GM18873 (cell line): ENCODE data around the gene ABCA8.
"Not testable (repeated sequence)": the region's sequence is repeated elsewhere in the genome, so short reads cannot be mapped to it uniquely, and the experiment has no call there.

Experiments used
- ATAC-seq: cut with Tn5 transposase; IDR thresholded peaks from one replicate; pipeline ENCODE4 v1.9.1; 2021; ENCODE audit warnings: mild to moderate bottlenecking, moderate library complexity, moderate number of reproducible peaks; ENCODE audit not compliant: unreplicated experiment, low FRiP score

ABCA8 gene

DNA sequence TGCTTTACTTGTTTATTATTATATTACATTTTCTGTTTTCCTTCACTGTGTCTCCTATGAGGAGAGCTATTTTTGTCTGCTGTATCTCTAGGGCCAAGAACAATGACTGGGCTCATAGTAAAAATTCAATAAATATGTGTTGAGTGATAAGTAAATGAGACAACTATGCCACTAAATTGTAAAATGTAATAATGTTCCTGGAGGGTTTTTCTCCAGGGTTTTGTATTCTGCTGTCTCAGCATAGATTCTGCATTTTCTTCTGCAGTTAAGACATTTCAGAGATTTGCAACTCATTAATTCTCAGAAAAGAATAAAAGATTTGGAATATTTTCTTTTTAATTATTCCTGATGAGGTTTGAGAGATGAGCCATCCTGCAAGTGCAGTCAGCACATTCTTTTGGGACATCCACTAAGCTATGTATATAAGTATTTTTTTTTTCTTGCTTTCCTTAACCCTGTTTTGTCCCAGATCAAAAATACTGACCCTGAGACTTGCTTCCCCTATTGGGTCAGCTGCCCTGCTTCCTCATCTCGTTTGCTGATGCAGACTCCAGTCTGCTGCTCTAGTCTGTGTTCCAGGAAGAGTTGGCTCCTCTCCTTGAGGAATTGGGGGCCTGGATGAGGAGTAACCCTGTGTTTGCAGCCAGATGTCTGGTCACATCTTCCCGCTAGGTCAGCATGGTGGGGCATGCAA is 122.9 kb downstream of the ABCA8 start:
- no peak for ATAC-seq

DNA sequence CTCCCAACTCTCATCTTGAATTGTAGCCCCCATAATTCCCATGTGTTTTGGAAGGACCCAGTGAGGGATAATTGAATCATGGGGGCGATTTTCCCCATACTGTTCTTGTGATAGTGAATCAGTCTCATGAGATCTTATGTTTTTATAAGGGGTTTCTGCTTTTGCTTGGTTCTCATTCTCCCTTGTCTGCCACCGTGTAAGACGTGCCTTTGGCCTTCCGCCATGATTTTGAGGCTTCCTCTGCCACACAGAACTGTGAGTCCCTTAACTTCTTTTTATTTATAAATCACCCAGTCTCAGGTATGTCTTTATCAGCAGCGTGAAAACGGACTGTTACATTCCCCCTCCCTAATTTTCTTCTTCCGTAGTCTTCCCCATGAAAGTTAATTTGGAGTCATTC is 124.0 kb downstream of the ABCA8 start:
- ATAC-seq = no peak

DNA sequence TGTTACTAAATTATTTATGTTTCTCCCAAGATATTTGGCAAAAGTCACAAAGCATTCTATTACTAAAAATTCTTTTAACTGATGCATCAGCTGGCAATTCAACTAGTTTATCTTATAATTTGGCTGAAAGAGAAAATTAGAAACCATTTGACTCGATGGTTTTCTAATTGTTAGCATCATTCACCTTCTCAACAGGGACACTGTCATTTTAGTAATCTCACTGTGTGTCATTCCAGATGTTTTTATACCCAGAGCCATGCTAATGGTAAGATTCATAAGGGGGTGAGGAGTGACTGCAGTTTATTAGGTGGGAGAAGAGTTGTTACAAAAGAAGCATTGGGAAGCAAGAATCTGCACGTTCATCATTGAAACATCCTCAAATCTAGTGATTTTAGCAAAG is 124.9 kb downstream of the ABCA8 start:
- ATAC-seq = no peak

DNA sequence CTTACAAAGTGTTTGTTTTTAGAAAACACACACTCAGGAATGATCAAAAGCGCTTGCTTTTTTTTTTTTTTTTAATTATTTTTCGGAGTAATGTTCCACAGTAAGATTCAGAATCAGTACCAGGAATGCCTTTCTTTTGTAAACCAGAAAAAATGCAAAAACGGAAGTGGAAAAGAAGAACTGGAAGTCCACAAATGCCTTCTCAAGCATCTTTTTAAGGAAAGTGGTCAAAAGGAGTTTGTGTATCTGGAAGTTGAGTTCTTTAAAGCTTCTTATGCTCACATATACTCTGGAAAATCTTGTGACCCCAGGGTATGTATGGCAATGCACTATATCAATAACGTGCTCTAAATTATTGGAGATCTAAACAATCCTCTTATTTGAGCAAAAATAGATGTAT is 126.0 kb downstream of the ABCA8 start:
- ATAC-seq = no peak

DNA sequence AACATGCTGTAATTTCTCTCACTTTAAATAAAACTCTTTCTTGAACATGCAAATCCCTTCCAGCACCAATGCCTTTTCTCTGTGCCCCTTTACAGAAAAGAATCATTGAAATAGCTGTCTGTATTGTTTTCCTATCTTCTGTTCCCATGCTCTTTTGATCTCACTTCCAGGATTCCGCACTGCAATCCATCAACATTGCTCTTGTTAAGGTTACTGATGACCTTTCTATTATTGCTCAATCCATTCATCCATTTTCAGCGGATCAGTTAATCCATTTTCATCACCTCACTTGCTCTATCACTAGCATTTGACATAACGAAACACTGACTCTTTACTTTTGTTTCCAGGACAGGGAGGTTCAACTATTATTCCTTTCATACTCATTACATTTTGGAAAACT is 130.5 kb downstream of the ABCA8 start:
- no peak for ATAC-seq

DNA sequence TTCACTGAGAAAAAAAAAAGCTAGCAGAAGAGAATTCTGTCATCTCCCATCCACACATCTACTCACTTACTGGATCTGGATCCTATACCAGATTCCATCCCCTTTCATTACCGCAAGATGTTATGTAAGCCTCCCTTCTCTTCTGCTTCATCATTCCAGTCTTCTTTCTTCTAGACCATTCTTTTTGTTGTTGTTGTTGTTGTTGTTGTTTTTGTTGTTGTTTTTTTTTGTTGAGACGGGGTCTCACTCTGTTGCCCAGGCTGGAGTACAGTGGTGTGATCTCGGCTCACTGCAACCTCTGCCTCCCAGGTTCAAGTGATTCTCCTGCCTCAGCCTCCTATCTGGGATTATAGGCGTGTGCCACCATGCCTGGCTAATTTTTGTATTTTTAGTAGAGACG is 131.0 kb downstream of the ABCA8 start:
- not testable (repeated sequence) for ATAC-seq

DNA sequence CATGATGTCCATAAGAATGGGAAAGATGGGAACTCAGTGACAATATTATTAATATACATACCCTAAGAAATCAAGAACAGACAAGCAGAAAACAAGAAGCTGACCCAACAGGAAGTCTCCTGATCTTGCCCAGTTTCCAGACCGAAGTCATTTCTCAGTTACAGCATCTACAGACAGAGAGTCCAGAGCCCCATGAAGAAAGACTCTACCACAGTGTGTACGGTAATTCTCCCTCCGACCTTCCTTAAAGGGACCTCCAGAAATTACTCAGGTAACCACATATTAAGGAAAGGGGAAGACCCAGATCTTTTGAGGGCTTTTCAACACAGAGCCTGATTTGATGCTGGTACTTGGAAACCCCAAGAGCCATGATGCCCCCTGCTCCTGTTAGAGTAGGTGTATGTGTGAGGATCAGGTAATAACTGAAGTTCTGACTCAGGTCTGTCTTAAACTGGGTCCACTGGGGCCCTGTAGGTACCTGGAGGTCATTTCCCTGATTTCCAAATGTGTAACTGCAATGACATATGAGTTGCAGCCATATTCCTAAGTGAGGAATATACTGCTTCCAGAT is 132.4 kb downstream of the ABCA8 start:
- no peak for ATAC-seq

DNA sequence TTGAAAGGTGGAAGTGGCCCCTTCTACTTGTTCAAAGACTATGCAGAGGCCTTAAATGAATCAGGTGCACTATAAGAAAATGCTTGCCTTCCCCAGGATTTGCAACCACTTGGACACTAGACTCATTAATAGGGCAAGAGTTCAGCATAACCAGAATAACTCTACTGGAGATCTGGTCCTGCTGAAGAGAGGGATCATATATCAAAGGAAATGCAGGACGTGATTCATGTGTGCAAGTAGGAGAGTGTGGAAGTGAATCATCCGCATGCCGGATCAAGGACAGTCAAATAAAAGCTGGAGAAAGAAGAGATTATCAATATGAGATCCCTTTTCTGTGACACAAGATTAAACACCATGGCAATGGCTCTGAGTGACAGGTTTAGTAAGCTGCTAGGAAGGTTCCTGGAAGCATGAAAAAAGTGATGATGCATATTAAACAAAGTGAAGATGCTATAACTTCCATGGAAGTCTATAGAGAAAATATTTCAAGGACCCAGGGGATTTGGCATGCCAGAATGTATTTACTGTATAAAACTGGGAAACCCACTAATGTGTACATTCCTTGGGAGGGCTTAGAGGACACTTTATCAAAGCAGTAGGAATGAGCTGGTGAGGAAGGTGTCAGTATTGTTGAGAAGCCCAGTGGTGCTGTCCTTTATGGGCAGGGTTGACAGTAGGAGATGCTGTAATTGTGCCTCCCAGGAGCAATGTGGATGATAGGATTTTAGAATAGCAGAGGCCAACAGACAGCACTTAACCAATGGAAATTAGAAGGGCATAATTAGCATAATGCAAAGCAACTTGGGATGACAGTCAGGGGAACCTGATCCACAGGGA is 133.1 kb downstream of the ABCA8 start:
- no peak for ATAC-seq

DNA sequence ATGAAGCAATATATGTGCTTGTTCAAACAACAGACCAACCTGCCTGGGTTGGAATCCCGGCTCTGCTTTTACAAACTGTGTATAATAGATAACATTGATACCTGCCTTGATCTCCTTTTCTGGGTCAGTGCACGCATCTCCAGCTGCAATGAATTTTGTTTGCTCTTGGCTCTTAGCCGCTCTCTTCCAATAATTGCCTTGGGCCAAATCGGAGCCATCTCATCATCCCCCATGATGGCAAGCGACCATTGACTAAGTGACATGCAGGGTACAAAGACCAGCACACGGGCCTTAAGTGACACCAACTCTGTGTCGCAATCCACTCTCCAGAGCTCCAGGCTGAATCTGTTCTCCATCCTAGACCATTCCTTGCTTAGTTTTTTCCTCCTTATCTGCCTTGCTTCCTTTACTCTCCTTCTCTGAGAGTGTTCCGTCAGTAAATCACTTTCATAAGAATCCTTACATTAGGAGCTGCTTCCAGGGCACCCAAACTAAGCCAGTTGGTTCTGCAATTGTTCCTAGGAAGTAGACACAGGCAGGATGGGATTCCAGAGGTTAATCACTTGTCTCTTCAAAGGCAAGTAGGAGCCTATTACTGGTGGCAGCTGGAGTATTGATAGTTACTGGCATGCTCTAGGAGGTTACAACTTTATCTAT is 134.2 kb downstream of the ABCA8 start:
- ATAC-seq = no peak

DNA sequence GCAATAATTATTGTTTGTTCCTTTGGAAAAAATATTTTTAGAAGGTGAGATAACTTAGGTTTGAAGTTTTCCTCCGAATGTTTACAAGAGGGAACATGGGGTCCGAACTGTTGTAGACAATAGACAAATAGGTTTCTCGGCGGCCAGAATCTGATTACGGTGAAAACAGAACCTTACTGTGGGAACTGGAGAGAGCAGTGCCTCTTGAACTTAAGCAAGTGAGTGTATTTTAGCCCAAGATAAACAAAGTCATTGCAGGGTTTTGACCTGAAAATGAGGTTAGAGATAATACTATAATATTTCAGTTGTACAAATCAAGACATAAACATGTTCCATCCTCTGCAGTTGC is 134.7 kb downstream of the ABCA8 start:
- ATAC-seq = no peak

DNA sequence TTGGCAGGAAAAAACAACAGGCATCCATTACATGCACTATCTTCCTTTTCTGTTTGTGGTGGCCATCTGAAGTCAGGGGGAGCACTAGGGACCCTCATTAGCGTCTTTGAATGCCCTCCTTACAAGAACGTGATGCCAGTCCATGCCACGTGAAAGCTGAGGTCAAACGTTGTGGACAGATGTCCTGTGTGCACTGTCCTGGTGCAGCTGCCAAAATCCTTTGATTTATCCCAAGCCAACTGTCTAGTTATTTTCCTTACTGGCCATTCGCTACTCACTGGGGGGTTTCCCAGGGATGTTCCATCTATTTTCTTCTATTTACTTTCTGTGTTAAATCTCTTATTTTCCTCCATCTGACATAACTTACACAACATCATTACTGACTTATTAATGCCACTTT is 135.7 kb downstream of the ABCA8 start:
- ATAC-seq = no peak
